ENCODE results near the gene IGDCC3.

GRCh38 chr15:65393091-65393490 lies 15.3 kb upstream of the IGDCC3 start:
- TF ChIP-seq EP300 (IDR thresholded peaks at IDR 0.05) (no peak), CTCF (IDR thresholded peaks at IDR 0.05) (no peak), POLR2A (IDR thresholded peaks at IDR 0.05) (no peak), POLR2AphosphoS5 (IDR thresholded peaks at IDR 0.05) (no peak)
